D721Med (cell line): Measurements from ENCODE around the gene AOAH.

Experiments
- DNase-seq: peaks from one replicate; pipeline ENCODE4 v3.0.0; 2011; ENCODE audit warnings: low spot score; ENCODE audit not compliant: insufficient read length
- FAIRE-seq: peaks from 2 replicates; lab custom pipeline; 2011; peaks lifted over from hg19 to GRCh38; lab: Jason Lieb, UNC
- TF ChIP-seq, protein P1 (sequence below): IDR thresholded peaks from 2 replicates; pipeline ENCODE4 v1.5.1; 2012; ENCODE audit warnings: mild to moderate bottlenecking, control low read depth; ENCODE audit not compliant: insufficient read depth; ENCODE audit errors: missing control alignments

Gene AOAH

DNA sequence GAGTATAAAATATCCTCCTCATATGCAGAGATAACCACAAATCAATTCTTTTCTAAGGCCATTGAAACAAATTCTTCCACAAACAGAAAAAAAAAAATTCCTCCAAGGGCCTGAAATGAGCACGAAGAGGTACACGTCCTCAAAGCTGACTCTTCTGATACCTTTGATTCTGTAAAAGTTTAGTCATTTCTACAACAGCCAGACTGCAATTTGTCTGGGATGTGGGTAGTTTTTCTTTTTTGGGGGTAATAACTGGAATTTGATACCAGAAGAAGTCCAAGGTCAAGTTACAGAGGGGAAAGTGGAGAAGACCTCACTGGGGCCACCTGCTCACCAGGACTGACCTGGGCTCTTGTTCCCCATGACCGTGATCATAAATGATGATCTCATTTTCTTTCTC is 121.8 kb downstream of the AOAH start:
- FAIRE-seq (no peak), DNase-seq (no peak)
- TF ChIP-seq, protein P1, sequence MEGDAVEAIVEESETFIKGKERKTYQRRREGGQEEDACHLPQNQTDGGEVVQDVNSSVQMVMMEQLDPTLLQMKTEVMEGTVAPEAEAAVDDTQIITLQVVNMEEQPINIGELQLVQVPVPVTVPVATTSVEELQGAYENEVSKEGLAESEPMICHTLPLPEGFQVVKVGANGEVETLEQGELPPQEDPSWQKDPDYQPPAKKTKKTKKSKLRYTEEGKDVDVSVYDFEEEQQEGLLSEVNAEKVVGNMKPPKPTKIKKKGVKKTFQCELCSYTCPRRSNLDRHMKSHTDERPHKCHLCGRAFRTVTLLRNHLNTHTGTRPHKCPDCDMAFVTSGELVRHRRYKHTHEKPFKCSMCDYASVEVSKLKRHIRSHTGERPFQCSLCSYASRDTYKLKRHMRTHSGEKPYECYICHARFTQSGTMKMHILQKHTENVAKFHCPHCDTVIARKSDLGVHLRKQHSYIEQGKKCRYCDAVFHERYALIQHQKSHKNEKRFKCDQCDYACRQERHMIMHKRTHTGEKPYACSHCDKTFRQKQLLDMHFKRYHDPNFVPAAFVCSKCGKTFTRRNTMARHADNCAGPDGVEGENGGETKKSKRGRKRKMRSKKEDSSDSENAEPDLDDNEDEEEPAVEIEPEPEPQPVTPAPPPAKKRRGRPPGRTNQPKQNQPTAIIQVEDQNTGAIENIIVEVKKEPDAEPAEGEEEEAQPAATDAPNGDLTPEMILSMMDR, result no peak

GRCh38 chr7:36601601-36602000 is 122.7 kb downstream of the AOAH start:
- no peak for FAIRE-seq
- TF ChIP-seq, protein P1, result no peak
- DNase-seq, result no peak

GRCh38 chr7:36600869-36601530 is 123.3 kb downstream of the AOAH start:
- FAIRE-seq (no peak), DNase-seq (no peak)
- TF ChIP-seq, protein P1, result no peak

- DNase-seq (no peak), FAIRE-seq (no peak)
- TF ChIP-seq, protein P1, result no peak
Measured at GRCh38 chr7:36600314-36600682, 124.0 kb downstream of the AOAH start.

DNA sequence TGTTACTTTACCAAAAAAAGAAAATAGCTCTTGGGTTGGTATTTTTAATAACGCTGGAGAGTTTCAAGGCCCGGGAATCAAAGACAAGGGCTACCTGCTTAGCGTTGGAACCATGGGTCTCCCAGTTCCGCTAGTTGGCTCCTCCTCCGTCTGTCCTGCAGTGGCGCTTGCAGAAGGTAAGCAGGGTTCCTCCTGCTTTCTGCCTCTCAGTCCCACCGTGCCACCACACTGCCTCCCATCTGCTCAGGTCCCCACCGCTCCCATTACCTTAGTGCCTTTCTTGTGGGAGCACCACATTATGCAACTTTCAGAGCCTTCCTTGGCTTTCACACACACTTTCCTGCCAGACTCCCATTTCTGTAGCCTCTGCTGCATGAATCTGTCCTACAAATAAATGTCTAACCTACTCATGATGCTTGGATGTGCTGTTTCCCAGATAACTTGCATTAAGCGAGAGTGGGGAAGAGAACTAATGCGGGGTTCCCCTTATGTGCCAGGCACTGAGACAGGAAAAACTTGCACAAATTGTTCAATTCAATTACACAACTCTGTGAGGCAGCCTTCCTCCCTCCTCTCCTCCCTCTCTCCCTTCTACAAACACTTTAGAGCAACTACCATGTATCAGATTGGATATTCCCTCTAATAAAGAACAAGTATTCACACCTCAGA is 124.5 kb downstream of the AOAH start:
- TF ChIP-seq, protein P1, result no peak
- FAIRE-seq, result no peak
- DNase-seq, result no peak

DNA sequence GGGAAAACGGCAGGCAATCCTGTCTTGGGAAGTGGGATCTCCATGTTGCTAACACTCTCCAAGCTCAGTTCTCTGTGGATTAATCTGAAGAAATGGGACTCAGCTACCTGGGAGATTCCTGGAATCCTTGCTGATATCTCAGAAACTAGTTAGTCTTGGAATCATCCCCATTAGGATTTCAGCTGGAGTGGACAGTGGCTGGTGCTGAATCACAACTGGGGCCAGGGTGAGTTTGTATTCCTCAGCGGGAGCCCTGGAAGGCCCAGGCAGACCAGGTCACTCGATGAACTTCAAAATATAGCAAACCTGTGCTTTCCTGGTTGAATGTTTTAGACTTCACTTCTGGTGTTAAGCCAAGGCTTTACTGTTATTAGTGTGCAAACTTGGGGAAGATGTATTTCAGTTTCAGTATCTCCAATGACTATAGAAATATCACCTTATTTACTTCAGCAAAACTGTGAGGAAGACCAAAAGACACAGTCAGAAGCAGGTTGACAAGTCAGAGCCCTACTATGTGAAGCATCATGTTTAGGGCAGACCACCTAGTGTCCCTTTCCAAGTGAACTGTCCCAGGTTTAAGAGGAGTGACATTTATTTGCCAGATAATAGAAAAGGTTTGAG is 126.1 kb downstream of the AOAH start:
- no peak for FAIRE-seq

More for the DNA sequence above, 126.1 kb downstream of the AOAH start:
- TF ChIP-seq, protein P1, result no peak
- DNase-seq, result no peak
